HG03460 (cell line): ENCODE results near the gene NCOR1.

Source experiments
- ATAC-seq: cut with Tn5 transposase; IDR thresholded peaks from one replicate; pipeline ENCODE4 v1.9.1; 2021; ENCODE audit not compliant: unreplicated experiment

Gene NCOR1

DNA sequence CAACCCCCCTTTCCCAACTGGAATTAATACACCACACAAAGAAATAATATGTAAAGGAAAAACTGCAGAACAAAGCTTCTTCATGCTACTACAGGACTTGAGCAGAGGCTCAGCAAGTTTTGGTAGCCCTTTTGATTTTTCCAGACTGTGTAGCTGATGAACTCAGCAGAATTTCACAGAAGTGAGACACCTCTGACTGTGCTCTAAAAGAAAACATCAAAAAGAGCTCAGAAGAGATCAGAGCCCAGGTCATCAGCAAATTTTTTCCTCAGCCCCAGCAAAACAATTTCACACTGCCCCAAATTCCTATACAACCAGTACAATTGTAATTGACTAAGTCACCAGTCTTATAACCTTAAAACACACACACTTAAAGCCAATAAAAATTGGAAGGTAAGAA lies 177.7 kb downstream of the NCOR1 start:
- ATAC-seq: no peak

DNA sequence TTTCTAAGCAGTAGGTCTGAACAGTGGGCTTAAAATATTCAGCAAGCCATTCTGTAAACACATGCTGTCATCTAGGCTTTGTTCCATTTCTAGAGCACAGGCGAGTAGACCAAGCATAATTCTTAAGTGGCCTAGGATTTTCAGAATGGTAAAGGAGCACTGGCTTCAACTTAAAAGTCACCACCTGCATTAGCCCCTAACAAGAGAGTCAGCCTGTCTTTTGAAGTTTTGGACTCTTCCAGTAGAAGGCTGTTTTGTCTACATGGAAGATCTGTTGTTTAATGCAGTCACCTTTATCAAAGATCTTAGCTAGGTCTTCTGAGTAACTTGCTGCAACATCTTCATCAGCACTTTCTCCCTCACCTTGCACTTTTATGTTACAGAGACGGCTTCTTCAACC lies 179.1 kb downstream of the NCOR1 start:
- ATAC-seq: no peak

DNA sequence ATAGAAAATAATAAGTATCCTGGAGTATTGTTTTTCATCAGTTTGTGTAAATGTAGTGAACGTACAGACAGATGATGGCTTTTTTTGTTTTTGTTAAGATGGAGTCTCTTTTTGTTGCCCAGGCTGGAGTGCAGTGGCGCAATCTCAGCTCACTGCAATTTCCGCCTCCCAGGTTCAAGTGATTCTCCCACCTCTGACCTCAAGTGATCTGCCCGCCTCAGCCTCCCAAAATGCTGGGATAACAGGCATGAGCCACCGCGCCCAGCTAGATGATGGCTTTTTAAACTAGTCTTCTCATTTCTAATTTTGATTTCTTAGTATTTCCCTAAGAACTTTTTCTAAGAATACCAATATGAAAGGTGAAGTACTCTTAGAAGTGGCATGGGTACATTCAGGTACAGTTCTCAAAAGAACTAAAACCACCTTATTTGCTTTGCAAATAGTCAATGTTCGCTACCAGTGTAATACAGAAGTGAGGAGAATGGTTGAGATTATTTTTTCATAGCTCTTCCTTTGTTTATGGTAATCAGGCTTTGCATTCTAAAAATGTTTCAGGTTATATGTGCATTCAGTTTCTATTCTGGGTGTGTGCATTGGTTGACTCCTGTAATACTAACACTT lies 181.5 kb downstream of the NCOR1 start:
- ATAC-seq: no peak

DNA sequence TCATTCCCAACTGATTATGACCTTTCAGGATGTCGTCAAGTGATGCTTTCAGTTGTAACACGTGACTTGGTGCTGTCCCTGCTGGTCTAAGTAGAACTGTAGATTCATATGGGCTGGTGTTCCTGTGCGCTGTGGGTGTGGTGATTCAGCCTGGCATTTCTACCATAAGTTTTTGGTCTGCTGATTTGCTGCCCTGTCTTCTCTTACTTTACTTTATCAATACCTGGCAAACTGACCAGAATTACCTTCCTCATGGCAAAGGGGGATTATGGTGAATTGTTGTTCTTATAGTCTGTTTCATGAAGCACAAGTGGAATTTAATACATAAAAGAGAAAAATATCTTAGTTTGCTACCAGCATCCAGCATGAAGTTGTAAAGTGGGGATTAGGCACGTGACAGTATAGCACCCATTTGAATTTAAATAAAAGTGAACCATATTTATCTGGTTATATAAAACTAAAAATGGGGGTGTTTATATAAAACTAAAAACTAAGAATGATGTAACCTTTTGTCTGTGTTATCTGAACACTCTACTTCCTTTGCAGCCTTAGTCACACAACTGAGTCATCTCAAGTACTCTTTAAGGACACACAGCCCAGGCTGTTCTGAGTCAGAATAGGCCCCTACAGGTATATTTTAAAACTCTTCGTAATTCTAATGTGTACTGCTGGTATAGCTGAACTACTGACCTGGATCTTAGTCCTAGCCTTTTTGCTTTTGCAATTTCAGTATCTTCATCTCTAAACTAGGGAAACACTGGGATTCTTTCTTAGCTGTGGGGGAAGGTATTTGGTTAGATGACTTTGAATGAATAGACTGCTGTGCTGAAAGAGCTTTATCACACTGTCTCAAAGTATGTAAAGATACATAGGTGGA lies 187.4 kb downstream of the NCOR1 start:
- ATAC-seq: peak; percentile 79

DNA sequence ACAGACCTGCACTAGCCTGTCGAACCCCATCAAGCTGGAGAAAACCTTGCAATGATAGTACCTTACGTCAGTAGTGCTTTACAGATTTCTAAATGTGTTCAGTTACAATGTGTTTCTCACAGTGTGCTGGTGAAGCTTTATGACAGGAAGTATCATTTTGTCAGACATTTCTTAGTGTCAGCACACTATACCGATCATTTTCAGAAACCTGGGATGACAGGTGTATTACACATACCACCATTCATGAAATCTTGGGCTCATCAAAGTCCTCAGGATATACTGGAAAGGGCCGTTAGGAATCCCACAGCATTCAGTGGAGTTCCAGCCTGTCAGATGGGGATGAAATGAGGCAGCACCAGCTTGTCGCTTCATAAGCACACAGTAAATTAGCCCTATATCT lies 188.4 kb downstream of the NCOR1 start:
- ATAC-seq: no peak

DNA sequence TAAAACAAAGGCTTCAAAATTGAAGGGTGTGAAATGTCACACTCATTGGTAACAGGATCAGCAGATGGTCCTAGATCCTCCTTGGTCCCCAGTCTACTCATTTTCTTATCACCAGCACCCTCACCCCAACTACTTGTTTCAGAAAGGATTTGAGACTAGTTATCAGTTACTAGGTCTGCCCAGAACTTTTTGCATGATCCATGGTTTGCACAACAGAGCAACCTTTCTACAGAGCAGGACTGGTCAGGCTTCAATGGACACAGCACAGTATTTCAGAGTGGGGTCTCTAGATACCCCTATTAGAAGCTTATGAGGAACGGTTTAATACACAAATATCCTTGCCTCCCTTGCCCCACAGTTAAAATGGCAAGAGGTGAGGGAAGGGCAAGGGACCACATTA lies 190.1 kb downstream of the NCOR1 start:
- ATAC-seq: no peak

DNA sequence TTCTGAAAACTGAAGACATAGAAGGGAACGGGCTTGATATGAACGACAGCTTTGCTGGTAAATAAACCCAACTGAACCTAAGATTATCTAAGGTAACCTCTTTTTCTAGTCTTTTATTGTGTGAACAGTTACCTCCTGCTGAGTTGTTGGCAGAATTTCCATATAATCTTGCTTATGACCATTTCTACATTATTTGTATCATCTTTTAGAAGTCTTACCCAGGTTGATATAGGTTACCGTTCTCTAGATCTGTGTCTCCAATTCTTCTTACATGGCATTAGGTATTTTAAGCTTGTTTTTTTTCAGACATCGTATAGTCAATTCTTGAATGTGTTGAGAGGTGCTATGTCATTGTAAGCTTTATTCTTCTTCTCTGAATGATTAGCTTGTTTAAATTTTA lies 191.5 kb downstream of the NCOR1 start:
- ATAC-seq: no peak

DNA sequence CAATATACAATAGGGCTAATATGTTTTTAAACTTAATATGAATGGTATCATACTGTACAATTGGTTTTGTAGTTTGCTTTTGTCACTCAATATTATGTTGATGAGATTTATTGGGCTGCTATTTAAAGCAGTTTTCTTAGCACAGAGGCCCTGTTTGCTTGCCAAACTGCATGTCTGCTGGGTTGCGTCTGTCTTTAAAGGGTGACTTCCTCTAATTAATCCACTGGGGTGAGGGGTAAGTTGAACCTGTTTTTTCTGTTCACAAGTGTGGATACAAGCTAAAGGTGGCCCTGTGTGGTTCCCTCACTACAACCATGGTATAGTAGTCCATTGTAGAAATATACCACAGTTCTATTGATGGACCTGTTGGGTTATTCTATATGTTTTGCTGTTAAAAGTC lies 196.0 kb downstream of the NCOR1 start:
- no peak for ATAC-seq

DNA sequence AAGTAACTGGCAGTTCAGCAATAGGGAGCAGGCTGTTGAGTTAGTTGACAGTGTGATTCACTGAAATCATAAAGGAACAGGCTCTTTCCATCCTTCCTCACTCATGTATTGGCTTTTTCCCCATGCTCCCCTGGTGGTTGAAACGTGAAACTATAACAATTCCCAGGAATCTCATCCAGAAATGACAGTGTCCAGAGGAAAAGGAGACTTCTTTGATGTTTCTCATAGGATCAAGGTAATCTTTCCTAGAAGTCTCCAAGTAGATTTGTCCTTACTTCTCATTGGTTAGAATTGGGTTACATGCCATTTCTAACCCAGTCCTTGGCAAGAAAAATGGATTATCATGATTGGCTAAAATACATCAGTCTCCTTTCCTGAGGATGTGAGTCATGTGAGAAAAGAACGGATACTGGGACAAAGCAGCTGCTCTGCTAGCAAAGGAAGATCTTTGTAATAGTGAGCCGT lies 201.4 kb downstream of the NCOR1 start:
- ATAC-seq: no peak

DNA sequence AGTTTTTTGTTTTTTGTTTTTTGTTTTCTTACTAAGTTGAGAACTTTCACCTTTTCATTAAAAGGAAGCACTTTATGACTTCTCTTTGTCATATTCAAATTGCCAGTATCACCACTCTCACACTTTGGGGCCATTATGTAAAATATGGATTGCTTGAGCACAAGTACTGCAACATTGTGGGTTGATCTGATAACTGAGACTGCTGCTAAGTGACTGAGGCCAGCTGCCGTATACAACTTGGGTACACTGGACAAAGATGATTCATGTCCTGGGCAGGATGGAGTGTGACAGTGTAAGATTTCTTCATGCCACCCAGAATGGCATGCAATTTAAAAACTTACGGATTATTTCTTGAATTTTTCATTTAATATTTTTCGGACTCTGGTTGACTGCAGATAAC lies 207.9 kb downstream of the NCOR1 start:
- ATAC-seq: no peak

DNA sequence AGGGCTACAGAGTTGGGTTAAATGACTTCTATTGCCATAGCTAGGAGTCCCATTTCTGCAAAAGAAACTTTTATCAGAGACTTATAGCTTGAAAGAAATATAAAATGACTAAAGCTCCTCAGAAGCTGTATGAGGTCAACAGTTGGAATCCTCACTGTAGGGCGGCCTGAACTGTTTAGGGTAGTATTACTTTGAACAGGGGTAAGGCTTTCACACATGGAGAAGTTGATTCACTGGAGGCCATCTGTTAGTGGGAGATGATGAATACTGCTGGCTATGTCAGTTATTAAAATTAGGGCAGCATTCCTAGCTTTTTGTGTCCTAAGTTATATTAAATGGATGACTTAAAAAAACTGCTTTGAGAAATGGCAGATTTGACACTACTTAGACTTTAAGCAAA lies 209.7 kb downstream of the NCOR1 start:
- no peak for ATAC-seq

DNA sequence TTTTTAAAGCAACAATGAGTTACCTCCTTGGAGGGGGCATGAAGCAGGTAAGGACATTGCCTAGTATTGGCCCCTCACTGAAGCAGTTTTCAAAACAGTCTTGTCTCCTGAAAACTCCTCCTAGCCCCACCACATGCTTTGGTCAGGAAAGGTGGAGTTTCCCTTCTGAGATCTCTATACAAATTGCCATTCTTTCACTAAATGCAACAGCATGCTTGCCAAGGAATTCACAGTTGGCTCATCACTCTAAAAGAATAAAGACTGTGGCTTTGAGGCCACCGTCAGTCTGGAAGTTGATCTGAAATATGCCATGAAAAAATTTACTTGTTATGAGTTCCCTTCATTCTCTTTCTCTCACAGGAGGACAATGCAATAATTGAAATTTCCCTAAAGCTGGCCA lies 211.5 kb downstream of the NCOR1 start:
- ATAC-seq: no peak

DNA sequence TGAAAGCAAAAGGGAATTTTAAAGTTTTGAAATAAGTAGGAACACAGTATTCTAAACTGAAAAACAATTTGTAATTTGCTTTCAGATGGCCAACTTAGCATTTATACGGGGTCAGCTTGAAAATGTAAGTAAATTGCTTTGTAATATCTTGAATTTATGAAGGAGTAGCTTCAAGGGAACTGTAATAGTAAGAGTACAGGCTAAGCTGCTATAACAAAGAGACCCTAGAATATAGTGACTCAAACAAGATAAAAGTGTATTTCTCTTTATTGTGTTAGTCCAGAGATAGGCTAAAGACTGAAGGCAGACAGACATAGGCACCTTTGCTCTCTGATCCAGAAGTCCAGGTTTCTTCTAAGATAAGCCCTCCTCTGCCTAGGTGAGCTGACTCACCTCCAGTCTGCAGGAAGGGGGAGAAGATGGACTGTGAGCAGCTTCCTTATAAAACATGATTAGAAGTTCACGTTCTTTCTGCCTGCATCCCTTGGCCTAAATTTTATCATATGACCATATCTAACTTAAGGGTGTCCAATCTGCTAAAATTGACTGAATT lies 212.6 kb downstream of the NCOR1 start:
- no peak for ATAC-seq

DNA sequence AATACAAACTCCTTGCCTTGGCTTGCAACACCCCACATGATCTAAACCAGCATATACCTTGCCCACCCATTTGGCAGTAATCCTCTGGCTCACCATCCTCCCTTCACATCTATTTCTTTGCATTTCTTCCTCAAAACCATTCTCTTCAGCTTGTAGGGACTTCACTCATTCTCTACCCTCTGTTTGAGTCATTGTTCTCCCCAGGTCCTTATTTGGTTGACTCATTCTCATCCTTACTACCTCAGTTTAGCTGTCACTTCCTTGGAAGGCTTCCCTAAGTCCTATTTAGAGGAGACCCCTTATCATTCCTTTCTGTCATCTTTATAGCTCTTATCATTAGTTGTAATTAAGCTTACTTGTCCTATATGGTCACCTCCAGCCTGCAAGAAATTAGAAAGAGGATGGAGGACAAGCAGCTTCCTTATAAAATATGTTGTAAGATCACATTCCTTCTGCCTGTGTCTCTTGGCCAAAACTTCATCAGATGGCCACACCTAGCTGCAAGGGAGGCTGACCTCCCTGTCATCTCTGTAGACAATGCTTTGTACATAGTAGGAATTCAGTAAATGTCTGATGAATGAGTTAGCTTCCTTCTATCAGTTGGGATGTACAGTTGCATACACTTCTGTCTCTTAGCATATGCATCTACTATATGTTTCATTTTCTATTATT lies 214.0 kb downstream of the NCOR1 start:
- no peak for ATAC-seq

DNA sequence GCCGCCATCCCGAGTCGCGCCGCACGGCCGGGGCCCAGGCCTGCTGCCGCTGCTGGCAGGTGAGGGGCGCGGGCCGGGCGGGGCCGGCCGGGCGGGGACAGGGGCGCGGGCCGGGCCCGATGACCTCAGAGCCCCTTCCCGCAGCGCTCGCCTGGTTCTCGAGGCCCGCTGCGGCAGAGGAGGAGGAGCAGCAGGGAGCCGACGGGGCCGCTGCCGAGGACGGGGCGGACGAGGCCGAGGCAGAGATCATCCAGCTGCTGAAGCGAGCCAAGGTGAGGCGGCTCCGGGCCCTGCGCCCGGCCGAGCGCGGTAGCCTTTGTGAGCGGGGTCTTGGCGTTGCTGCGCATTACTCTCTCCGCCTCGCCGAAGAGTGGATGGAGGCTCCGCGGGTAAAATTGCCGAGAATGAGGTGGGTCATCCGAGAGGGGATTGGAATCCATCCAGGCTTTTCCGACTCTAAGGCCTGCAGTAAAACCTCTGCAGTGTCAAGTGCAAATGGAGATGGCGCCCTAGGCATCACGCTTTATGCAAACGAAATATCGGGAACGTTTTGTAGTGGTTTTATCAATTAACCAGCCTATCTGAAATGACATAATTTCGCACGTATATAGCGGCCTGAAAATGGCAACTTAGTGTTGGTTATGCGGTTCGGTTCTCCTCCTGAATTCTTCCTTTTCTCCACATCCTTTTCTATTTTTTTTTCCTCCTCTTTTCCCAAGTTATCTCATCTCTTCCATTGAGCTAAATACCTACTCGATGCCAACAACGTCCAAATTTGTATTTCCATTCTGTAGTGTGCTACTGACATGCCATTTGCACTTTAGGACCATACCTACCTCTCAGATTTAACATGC lies 215.1 kb downstream of the NCOR1 start:
- peak; percentile 36 for ATAC-seq

DNA sequence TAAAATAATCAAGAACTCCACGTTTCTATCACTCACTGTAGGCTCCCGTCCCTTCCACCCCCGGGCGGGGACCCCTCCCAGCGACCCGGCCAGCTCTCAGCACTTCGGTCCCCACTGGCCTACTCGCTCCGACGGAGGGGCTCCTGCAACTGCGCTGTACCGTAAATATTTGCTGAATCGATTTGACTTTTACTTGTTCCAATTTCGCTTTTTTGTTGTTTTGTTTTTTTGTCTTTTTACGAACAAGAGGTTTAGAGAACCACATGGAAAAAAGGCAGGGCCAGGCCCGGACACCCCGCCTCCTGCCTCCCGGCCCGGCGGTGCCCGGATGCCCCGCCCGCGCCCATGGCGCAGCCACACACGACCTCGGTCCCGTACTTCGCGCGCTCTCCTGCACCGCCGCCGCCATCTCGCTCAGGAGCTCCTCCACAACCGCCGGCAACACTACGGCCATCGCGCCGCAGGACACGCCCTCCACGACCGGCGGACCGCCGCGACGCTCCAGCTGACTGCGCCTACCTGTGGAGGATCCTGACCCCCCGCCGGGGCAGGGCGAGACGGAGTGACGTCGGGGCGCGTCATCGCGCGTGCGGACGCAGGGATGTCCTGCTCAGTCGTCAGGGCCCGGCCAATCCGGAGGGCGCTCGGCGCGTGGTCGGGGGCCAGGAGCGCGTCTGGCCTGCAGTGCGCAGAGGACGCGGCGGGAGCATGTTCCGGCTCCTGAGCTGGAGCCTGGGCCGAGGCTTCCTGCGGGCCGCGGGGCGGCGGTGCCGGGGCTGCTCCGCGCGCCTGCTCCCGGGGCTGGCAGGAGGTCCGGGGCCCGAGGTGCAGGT lies 216.0 kb downstream of the NCOR1 start, which contains the start of the genes TTC19 and ZSWIM7:
Gene TTC19, plus strand, starts transcription at position 684 of the 833 bp plus-strand sequence. Its CDS starts 25 bp downstream, at position 709.
Gene ZSWIM7, minus strand, starts transcription at position 564 of the 833 bp plus-strand sequence. Its CDS starts 110 bp downstream, at position 454.
- peak; percentile 93 for ATAC-seq

DNA sequence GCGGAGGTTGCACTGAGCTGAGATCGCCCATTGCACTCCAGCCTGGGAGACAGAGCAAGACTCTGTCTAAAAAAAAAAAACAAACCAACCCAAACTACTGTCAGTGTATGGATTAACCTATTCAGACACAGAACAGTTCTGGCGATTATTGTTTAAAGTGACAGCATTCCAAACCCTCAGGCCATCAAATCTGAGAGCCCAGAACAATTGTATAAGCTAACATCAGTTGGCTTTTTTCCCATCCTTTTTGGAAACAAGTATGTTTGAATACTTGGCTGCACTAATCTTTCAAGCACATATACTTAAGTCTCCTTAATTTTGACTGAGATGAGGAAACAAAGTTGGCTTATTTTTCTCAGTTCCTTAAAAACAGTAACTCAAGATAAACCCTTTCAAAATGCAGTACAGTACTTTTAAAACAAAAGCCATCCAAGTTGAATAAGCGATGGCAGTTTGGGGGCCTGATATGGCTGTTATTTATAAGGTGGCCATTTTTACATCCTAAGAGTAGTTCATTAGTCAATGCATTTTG lies 217.2 kb downstream of the NCOR1 start:
- no peak for ATAC-seq

DNA sequence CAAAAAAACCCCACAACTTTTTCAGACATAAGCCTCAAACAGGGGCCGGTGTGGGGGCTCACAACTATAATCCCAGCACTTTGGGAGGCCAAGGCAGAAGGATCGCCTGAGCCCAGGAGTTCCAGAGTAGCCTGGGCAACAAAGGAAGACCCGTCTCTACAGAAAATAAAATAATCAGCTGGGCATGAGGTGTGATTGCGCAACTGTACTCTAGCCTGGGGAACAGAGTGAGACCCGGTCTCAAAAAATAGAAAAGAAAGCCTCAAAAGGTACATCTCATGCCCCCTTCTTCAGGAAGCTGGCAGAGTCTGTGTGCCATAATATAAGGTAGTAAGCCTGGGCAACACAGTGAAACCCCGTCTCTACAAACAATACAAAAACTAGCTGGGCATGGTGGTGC lies 219.0 kb downstream of the NCOR1 start:
- ATAC-seq: no peak
